Measurements from ENCODE around the gene LILRB3.

DNA sequence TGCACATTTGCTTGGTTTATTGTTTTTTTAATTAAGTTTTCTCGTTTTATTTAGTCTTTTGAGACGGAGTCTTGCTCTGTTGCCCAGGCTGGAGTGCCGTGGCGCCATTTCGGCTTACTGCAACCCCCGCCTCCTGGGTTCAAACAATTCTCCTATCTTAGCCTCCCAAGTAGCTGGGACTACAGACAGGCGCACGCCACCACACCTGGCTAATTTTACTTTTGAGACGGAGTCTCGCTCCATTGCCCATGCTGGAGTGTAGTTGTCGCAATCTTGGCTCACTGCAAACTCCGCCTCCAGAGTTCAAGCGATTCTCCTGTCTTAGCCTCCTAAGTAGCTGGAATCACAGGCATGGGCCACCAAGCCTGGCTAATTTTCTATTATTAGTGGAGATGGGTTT is 20.8 kb downstream of the LILRB3 start:
- TF ChIP-seq, protein P1, sequence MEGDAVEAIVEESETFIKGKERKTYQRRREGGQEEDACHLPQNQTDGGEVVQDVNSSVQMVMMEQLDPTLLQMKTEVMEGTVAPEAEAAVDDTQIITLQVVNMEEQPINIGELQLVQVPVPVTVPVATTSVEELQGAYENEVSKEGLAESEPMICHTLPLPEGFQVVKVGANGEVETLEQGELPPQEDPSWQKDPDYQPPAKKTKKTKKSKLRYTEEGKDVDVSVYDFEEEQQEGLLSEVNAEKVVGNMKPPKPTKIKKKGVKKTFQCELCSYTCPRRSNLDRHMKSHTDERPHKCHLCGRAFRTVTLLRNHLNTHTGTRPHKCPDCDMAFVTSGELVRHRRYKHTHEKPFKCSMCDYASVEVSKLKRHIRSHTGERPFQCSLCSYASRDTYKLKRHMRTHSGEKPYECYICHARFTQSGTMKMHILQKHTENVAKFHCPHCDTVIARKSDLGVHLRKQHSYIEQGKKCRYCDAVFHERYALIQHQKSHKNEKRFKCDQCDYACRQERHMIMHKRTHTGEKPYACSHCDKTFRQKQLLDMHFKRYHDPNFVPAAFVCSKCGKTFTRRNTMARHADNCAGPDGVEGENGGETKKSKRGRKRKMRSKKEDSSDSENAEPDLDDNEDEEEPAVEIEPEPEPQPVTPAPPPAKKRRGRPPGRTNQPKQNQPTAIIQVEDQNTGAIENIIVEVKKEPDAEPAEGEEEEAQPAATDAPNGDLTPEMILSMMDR (IDR thresholded peaks at IDR 0.05; ENCODE audit: low read length): no peak
- TF ChIP-seq EZH2 (IDR thresholded peaks at IDR 0.05; ENCODE audit: borderline replicate concordance, low read length): no peak
